Type B pancreatic cell (in vitro differentiated cells): Measurements from ENCODE around the gene IGF1R. TPM values are rescaled to one million over a fixed set of nuclear protein-coding genes. Genes with fewer than 3 reads are reported as not detected.

Experiments used
- DNase-seq: peaks from one replicate; pipeline ENCODE4 v3.0.0; 2021; ENCODE audit warnings: mixed read lengths; ENCODE audit not compliant: unreplicated experiment; ENCODE audit errors: extremely low spot score
- H3K27ac Mint-ChIP-seq: 2 replicates; pipeline ENCODE4 v1.8.0; 2021; ENCODE audit warnings: mild to moderate bottlenecking, mixed read lengths
- H3K27me3 Mint-ChIP-seq: 2 replicates; pipeline ENCODE4 v1.8.0; 2021; ENCODE audit warnings: mixed read lengths
- H3K36me3 Mint-ChIP-seq: 2 replicates; pipeline ENCODE4 v1.8.0; 2021; ENCODE audit warnings: mixed read lengths
- H3K4me1 Mint-ChIP-seq: one replicate; pipeline ENCODE4 v1.8.0; 2021; ENCODE audit warnings: mixed read lengths; ENCODE audit not compliant: unreplicated experiment
- H3K4me3 Mint-ChIP-seq: 2 replicates; pipeline ENCODE4 v1.8.0; 2021; ENCODE audit warnings: mild to moderate bottlenecking, mixed read lengths
- H3K9me3 Mint-ChIP-seq: 2 replicates; pipeline ENCODE4 v1.8.0; 2021; ENCODE audit warnings: mixed read lengths
- CTCF ChIP-seq: fragments of 200-600 bp; sonication (generic); conservative IDR thresholded peaks from 2 replicates; pipeline ENCODE4 v1.5.0; 2021; ENCODE audit warnings: antibody characterized with exemption, mild to moderate bottlenecking
- total RNA-seq: library from RNA; stranded (reverse); gene quantifications from 2 replicates; pipeline ENCODE4 v1.2.1, GENCODE V29; 2021; ENCODE audit warnings: low replicate concordance

IGF1R gene
- total RNA-seq, 1 donor from 2014 or later = 87.1 TPM

DNA sequence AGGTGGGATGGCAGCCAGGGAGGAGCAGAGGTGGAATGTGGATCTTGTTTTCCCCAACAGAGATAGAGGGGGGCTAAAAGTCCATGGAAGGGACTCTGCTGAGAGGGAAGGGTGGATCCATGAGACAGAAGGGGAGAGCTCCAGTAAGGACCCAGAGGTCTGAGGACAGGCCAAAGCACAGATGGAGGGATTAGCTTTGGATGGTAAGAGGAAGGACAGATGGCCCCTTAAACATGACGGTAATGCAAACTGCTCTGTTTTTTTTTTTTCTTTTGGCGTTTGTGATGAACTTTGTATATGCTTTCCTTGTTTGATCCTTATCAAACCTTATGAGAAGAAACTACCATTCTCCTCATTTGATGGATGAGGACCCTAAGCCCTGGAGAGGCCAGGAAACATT, 96.2 kb downstream of the IGF1R start:
- no peaks in the 10 kb centered on the region for H3K27me3 Mint-ChIP-seq
- H3K4me3 Mint-ChIP-seq = no peak overlapping the region
- DNase-seq = no peak
- H3K36me3 Mint-ChIP-seq = peaks cover 4% of the 10 kb centered on the region
- H3K9me3 Mint-ChIP-seq = peaks cover 5% of the 10 kb centered on the region
- H3K27ac Mint-ChIP-seq = peak overlapping the region; percentile 32
- TF ChIP-seq CTCF = no peak
- peaks cover 67% of the 10 kb centered on the region for H3K4me1 Mint-ChIP-seq

- H3K27ac Mint-ChIP-seq = peak overlapping the region; percentile 68
- no peak for TF ChIP-seq CTCF
- no peaks in the 10 kb centered on the region for H3K27me3 Mint-ChIP-seq
- peaks cover 4% of the 10 kb centered on the region for H3K36me3 Mint-ChIP-seq
- no peak overlapping the region for H3K4me3 Mint-ChIP-seq
- H3K4me1 Mint-ChIP-seq = peaks cover 62% of the 10 kb centered on the region
- no peak for DNase-seq
- H3K9me3 Mint-ChIP-seq = peaks cover 5% of the 10 kb centered on the region
These were observed 96.8 kb downstream of the IGF1R start for GRCh38 chr15:98745179-98745578.

DNA sequence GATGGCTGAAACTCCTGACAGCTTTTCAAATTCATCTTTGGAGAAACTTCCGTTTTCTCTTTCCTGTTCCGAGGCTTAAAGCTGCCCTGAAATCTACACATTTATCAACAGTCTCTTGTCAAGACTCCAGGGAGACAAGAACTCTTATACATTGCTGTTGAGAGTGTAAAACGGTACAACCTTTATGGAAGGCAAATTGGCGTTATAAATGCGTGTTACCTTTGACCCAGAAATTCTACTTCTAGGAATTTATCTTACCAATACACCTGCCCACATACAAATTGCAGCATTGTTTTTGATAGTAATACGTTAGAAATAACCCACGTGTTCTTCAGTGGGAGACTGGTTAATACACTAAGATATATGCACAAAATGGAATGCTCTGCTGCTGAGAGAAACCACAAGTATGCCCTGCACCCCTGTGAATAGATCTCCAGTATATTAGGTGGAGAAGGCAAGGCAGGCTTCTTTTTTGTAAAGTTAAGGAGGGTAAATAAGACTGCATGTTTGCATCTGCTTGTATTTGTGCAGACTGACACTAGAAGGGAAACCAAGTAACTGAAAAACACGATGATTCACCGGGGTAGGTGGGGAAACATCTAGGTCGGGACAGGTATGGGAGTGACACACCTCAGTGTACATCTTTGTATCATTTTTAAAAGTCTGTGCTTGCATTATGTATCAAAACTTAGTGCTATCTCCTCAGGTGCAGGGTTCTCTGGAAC, 97.5 kb downstream of the IGF1R start:
- peaks cover 56% of the 10 kb centered on the region for H3K4me1 Mint-ChIP-seq

GRCh38 chr15:98746375-98747155, 98.2 kb downstream of the IGF1R start:
- no peak for DNase-seq
- H3K27ac Mint-ChIP-seq = peak overlapping the region; percentile 68

More for the DNA sequence above, 97.5 kb downstream of the IGF1R start:
- no peak for DNase-seq
- H3K4me3 Mint-ChIP-seq = peak overlapping the region; percentile 20
- H3K36me3 Mint-ChIP-seq = peaks cover 4% of the 10 kb centered on the region
- peaks cover 5% of the 10 kb centered on the region for H3K9me3 Mint-ChIP-seq
- H3K27ac Mint-ChIP-seq = peak overlapping the region; percentile 68
- no peak for TF ChIP-seq CTCF
- no peaks in the 10 kb centered on the region for H3K27me3 Mint-ChIP-seq

GRCh38 chr15:98751767-98752166, 103.4 kb downstream of the IGF1R start:
- peaks cover 35% of the 10 kb centered on the region for H3K4me1 Mint-ChIP-seq
- H3K4me3 Mint-ChIP-seq = no peak overlapping the region
- H3K27me3 Mint-ChIP-seq = no peaks in the 10 kb centered on the region
- no peak for TF ChIP-seq CTCF
- H3K36me3 Mint-ChIP-seq = no peaks in the 10 kb centered on the region
- H3K27ac Mint-ChIP-seq = no peak overlapping the region
- H3K9me3 Mint-ChIP-seq = no peaks in the 10 kb centered on the region
- DNase-seq = no peak

More at GRCh38 chr15:98746375-98747155, 98.2 kb downstream of the IGF1R start:
- TF ChIP-seq CTCF = no peak
- H3K4me1 Mint-ChIP-seq = peaks cover 52% of the 10 kb centered on the region
- no peaks in the 10 kb centered on the region for H3K27me3 Mint-ChIP-seq
- peaks cover 5% of the 10 kb centered on the region for H3K9me3 Mint-ChIP-seq
- H3K36me3 Mint-ChIP-seq = peaks cover 4% of the 10 kb centered on the region
- peak overlapping the region; percentile 37 for H3K4me3 Mint-ChIP-seq
